HG03565 (cell line): Measurements from ENCODE around the gene BEND6.

ENCODE experiments used
- ATAC-seq: cut with Tn5 transposase; IDR thresholded peaks from one replicate; pipeline ENCODE4 v1.9.1; 2021; ENCODE audit warnings: mild to moderate bottlenecking, moderate library complexity; ENCODE audit not compliant: unreplicated experiment

The BEND6 gene

GRCh38 chr6:56940463-56940862, 14.4 kb upstream of the BEND6 start:
- ATAC-seq, result no peak

- no peak for ATAC-seq
These were observed 13.9 kb upstream of the BEND6 start for GRCh38 chr6:56940977-56941376.

- no peak for ATAC-seq
These were observed 10.2 kb upstream of the BEND6 start for GRCh38 chr6:56944661-56945060.

GRCh38 chr6:56946368-56946767, 8.5 kb upstream of the BEND6 start:
- no peak for ATAC-seq

GRCh38 chr6:56947924-56948323, 7.0 kb upstream of the BEND6 start:
- ATAC-seq, result no peak

GRCh38 chr6:56949265-56949664, 5.6 kb upstream of the BEND6 start:
- ATAC-seq, result no peak

- no peak for ATAC-seq
These were observed 4.9 kb upstream of the BEND6 start for GRCh38 chr6:56949925-56950495.

- no peak for ATAC-seq
These were observed 3.7 kb upstream of the BEND6 start for GRCh38 chr6:56951049-56951831.

- no peak for ATAC-seq
These were observed 1.1 kb upstream of the BEND6 start for GRCh38 chr6:56953597-56954402.

- ATAC-seq, result peak; percentile 42
These were observed 556 bp downstream of the BEND6 start for GRCh38 chr6:56955171-56956155.

GRCh38 chr6:56956491-56956890, 1.6 kb downstream of the BEND6 start:
- no peak for ATAC-seq

GRCh38 chr6:56957856-56958255, 2.9 kb downstream of the BEND6 start:
- ATAC-seq, result no peak

GRCh38 chr6:56958481-56958880, 3.6 kb downstream of the BEND6 start:
- no peak for ATAC-seq

GRCh38 chr6:56959094-56959493, 4.2 kb downstream of the BEND6 start:
- no peak for ATAC-seq

- ATAC-seq, result no peak
These were observed 5.0 kb downstream of the BEND6 start for GRCh38 chr6:56959938-56960337.

GRCh38 chr6:56961151-56961550, 6.2 kb downstream of the BEND6 start:
- ATAC-seq, result no peak

- no peak for ATAC-seq
These were observed 7.5 kb downstream of the BEND6 start for GRCh38 chr6:56962441-56962840.

- no peak for ATAC-seq
These were observed 8.1 kb downstream of the BEND6 start for GRCh38 chr6:56963043-56963442.

- no peak for ATAC-seq
These were observed 8.9 kb downstream of the BEND6 start for GRCh38 chr6:56963793-56964192.

GRCh38 chr6:56965126-56965525, 10.2 kb downstream of the BEND6 start:
- no peak for ATAC-seq

GRCh38 chr6:56970849-56971248, 15.9 kb downstream of the BEND6 start:
- ATAC-seq, result no peak
